ENCODE results near the gene WWOX.

Gene WWOX

DNA sequence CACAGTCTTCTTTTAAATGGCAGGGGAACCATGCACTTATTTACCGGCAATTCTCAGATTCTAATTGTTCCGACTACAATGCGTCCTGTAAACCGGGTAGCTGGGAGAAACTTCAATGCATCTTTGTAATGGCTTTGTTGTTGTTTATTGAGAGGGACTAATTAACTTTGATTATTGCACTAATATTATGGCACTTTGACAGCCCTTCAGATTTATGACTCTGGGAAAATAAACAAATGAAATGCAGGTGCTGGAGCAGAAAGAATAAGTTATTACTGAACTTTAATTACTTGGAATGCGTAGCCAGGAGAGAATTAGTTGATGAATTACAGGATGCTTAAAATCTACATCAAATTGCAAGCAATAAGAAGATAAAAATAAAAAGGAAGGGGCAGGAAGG, 77.0 kb downstream of the WWOX start:
- H3K4me1 ChIP-seq (ENCODE audit: control insufficient read depth, insufficient read depth, low read length), result no peaks in the 10 kb centered on the region

DNA sequence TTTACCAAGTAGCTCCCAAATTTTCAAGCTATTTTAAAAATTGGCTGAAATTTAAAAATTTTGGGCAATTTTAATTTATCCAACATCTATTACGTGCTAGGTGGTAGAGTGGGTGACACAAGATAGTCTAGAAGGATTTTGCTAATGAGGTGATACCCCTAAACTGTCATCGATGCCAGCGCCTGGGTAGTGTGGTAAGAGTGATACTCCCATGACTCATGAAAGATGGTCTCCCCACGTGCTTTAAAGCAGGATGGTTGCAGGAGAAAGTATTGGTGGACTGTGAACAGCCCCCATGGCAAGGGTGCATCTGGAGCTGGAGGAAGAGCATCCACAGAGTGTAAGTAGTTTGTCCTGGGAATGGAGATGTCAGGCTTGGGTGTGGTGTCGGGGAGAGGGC, 77.8 kb downstream of the WWOX start:
- H3K9ac ChIP-seq (ENCODE audit: low read depth, low read length), result no peak overlapping the region

More for the DNA sequence above, 77.0 kb downstream of the WWOX start:
- Histone ChIP-seq H3K9ac (ENCODE audit: low read depth, low read length) (no peak overlapping the region), H3K9me3 (ENCODE audit: control insufficient read depth, insufficient read depth, low read length) (no peaks in the 10 kb centered on the region), H3K27me3 (ENCODE audit: control insufficient read depth, insufficient read depth, low read length) (no peaks in the 10 kb centered on the region), H3K36me3 (ENCODE audit: control insufficient read depth, insufficient read depth, low read length) (no peaks in the 10 kb centered on the region), H3K27ac (ENCODE audit: low read depth, low read length) (no peak overlapping the region), H3K4me3 (ENCODE audit: low read depth, low read length) (no peak overlapping the region)

DNA sequence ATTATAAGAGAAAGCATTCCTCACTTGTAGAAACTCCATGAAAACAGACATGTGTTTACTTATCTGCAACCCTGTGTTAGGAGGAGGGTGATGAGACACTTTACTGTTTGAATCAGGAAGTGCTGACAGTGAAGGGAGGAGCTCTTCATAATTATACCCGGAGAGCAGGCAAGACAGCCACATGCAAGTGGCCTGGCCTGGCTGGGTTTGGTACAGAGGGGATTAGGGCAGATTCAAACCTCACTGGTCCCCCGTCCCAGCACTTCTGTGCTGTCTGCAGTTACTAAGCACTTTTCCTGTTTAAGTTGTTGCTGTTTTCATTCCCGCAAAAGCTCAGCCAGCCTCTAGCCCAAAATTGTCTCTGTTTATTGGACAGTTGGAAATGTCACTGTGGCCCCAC, 78.5 kb downstream of the WWOX start:
- no peaks in the 10 kb centered on the region for H3K36me3 ChIP-seq (ENCODE audit: control insufficient read depth, insufficient read depth, low read length)
- H3K27ac ChIP-seq (ENCODE audit: low read depth, low read length), result no peak overlapping the region
- no peaks in the 10 kb centered on the region for H3K27me3 ChIP-seq (ENCODE audit: control insufficient read depth, insufficient read depth, low read length)

More for the DNA sequence above, 77.8 kb downstream of the WWOX start:
- H3K27me3 ChIP-seq (ENCODE audit: control insufficient read depth, insufficient read depth, low read length), result no peaks in the 10 kb centered on the region
- no peak overlapping the region for H3K27ac ChIP-seq (ENCODE audit: low read depth, low read length)
- no peaks in the 10 kb centered on the region for H3K9me3 ChIP-seq (ENCODE audit: control insufficient read depth, insufficient read depth, low read length)
- no peaks in the 10 kb centered on the region for H3K4me1 ChIP-seq (ENCODE audit: control insufficient read depth, insufficient read depth, low read length)
- H3K4me3 ChIP-seq (ENCODE audit: low read depth, low read length), result no peak overlapping the region
- no peaks in the 10 kb centered on the region for H3K36me3 ChIP-seq (ENCODE audit: control insufficient read depth, insufficient read depth, low read length)

DNA sequence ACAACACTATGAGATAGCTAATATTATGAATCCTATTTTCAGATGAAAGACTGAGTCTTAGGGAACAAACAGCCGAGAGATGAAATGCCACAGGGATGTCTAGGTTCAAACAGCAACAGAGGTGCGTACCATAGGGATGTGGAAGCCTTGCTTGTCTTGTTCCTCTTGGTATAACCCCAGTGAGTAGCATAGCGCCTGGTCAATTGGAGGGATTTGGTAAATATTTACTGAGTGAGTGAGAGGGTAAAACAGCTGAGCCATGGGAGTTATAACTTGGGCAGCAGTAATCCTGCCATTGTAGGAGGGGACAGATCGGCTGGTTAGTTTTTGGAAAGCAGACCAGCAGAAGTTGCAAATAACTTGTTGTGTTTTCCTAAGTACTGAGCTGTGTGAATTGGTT, 80.2 kb downstream of the WWOX start:
- Histone ChIP-seq H3K36me3 (ENCODE audit: control insufficient read depth, insufficient read depth, low read length) (no peaks in the 10 kb centered on the region), H3K9me3 (ENCODE audit: control insufficient read depth, insufficient read depth, low read length) (no peaks in the 10 kb centered on the region), H3K4me3 (ENCODE audit: low read depth, low read length) (no peak overlapping the region), H3K27me3 (ENCODE audit: control insufficient read depth, insufficient read depth, low read length) (no peaks in the 10 kb centered on the region), H3K4me1 (ENCODE audit: control insufficient read depth, insufficient read depth, low read length) (no peaks in the 10 kb centered on the region), H3K27ac (ENCODE audit: low read depth, low read length) (no peak overlapping the region), H3K9ac (ENCODE audit: low read depth, low read length) (no peak overlapping the region)

More for the DNA sequence above, 78.5 kb downstream of the WWOX start:
- H3K9ac ChIP-seq (ENCODE audit: low read depth, low read length), result no peak overlapping the region
- H3K4me3 ChIP-seq (ENCODE audit: low read depth, low read length), result no peak overlapping the region
- H3K4me1 ChIP-seq (ENCODE audit: control insufficient read depth, insufficient read depth, low read length), result no peaks in the 10 kb centered on the region
- H3K9me3 ChIP-seq (ENCODE audit: control insufficient read depth, insufficient read depth, low read length), result no peaks in the 10 kb centered on the region

DNA sequence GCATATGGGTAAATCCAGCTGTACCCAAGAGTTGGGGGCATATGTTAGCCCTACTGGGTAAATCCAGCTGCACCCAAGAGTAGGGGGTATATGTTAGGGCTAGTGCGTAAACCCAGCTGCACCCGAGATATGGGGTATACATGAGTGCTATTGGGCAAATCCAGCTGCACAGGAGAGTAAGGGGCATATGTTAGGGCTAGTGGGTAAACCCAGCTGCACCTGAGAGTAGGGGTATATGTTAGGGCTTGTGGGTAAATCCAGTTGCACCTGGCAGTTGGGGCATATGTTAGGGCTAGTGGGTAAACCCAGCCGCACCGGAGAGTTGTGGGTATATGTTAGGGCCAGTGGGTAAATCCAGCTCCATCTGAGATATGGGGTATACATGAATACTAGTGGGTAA, 80.9 kb downstream of the WWOX start:
- H3K4me3 ChIP-seq (ENCODE audit: low read depth, low read length), result no peak overlapping the region
- no peaks in the 10 kb centered on the region for H3K4me1 ChIP-seq (ENCODE audit: control insufficient read depth, insufficient read depth, low read length)
- H3K36me3 ChIP-seq (ENCODE audit: control insufficient read depth, insufficient read depth, low read length), result no peaks in the 10 kb centered on the region
- H3K9me3 ChIP-seq (ENCODE audit: control insufficient read depth, insufficient read depth, low read length), result no peaks in the 10 kb centered on the region
- H3K27me3 ChIP-seq (ENCODE audit: control insufficient read depth, insufficient read depth, low read length), result no peaks in the 10 kb centered on the region
- no peak overlapping the region for H3K27ac ChIP-seq (ENCODE audit: low read depth, low read length)
- no peak overlapping the region for H3K9ac ChIP-seq (ENCODE audit: low read depth, low read length)

DNA sequence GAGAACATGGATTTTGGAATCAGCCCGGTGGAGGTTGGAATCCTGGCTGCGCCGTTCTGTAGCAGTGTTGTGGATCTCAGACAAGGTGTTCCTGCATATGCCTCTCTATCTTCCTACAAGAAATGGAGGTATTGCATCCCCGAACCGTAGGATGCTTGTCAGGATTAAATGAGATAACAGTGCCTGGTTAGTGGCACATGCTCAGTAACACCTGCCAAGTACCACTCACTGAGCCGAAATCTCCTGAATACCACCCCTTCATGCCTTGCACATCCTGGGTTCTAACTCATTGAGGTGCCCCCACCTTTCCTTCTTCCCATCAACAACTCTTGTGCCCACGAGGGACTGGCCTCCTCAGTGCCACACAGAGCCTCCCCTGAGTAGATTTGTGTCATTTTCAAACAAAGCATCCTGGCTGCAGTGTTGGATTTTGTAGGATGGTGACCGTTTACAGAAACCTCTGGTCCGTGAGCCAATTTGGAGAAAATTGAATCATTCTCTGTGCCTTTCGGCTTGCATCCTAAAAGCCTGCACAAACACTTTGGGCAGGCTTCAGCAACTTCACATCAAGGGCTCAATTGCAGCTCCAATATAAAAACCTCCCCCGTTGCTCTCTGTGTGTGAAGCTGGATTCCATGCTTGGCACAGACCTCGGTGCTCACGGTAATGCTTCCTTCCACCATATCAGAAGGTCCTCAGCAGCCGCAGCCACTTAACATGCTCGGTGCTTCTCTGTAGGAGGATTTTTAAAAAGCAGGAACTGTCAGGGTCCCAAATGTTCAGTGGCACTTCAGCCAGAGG, 84.2 kb downstream of the WWOX start:
- H3K36me3 ChIP-seq (ENCODE audit: control insufficient read depth, insufficient read depth, low read length), result no peaks in the 10 kb centered on the region
- H3K27me3 ChIP-seq (ENCODE audit: control insufficient read depth, insufficient read depth, low read length), result no peaks in the 10 kb centered on the region
- no peak overlapping the region for H3K9ac ChIP-seq (ENCODE audit: low read depth, low read length)
- no peaks in the 10 kb centered on the region for H3K4me1 ChIP-seq (ENCODE audit: control insufficient read depth, insufficient read depth, low read length)
- no peaks in the 10 kb centered on the region for H3K9me3 ChIP-seq (ENCODE audit: control insufficient read depth, insufficient read depth, low read length)
- no peak overlapping the region for H3K4me3 ChIP-seq (ENCODE audit: low read depth, low read length)
- no peak overlapping the region for H3K27ac ChIP-seq (ENCODE audit: low read depth, low read length)

DNA sequence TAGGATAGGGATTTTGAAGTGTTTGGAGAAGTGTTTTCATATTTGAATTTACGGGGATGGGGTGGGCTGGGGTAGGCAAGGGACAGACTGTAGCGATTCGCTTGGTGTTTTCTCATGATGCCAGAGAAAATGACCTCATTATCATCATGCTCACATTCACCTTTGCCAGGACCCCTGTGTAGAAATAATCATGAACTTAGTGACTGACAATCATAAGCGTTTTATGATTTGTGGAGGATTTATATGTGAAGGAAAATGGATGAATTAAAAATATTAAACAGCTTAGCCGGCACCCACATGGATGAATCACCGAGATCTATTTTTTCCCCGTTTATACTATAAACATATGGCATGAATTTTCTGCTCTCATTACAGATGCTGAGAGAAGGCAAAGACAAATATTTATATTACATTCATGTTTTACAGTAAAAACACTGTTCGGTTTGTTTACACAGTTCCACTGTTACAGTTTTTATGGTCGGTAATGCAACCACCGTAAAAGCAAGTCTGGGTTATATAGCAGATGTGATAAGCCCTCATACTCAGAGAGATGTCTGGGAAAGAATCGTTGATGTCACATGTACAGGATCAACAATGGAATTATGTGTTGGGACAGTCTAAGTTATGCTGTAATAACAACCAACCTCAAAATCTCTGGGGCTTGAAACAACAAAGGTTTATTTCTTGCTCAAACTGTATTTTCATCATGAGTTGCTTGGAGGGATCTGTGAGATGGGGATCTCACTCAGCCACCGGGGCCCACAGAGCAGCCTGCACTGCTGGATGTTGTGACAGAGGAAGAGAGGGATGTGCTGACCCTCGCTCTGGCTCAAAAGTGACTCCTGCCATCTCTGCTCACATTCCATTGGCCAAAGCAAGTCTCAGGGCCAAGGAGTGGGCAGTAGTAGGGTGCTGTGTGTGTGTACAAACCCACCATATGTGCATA, 85.1 kb downstream of the WWOX start:
- no peaks in the 10 kb centered on the region for H3K4me1 ChIP-seq (ENCODE audit: control insufficient read depth, insufficient read depth, low read length)
- H3K27ac ChIP-seq (ENCODE audit: low read depth, low read length), result no peak overlapping the region
- H3K27me3 ChIP-seq (ENCODE audit: control insufficient read depth, insufficient read depth, low read length), result no peaks in the 10 kb centered on the region
- no peaks in the 10 kb centered on the region for H3K36me3 ChIP-seq (ENCODE audit: control insufficient read depth, insufficient read depth, low read length)
- H3K9ac ChIP-seq (ENCODE audit: low read depth, low read length), result no peak overlapping the region
- no peak overlapping the region for H3K4me3 ChIP-seq (ENCODE audit: low read depth, low read length)
- no peaks in the 10 kb centered on the region for H3K9me3 ChIP-seq (ENCODE audit: control insufficient read depth, insufficient read depth, low read length)

DNA sequence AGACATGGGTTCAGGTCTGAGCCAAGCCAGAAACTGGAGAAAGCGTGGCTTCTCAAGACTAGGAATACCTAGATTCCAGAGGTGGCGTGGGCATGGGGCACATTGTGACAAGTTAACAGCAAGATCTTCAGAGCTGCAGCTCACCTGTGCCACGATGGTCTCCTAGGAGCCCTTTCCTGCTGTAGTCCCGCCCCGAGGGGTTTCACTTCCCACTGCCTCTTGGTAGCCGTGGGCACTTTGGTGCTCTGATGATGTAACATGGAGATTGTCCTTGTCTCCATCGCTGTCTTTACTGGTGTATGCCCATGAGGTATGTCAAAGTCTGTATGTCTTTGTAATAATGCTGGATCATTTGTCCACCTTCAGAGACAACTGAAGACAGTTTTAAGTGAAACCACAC, 89.7 kb downstream of the WWOX start:
- Histone ChIP-seq H3K9me3 (ENCODE audit: control insufficient read depth, insufficient read depth, low read length) (no peaks in the 10 kb centered on the region), H3K9ac (ENCODE audit: low read depth, low read length) (no peak overlapping the region), H3K4me3 (ENCODE audit: low read depth, low read length) (no peak overlapping the region), H3K27me3 (ENCODE audit: control insufficient read depth, insufficient read depth, low read length) (no peaks in the 10 kb centered on the region), H3K27ac (ENCODE audit: low read depth, low read length) (no peak overlapping the region), H3K36me3 (ENCODE audit: control insufficient read depth, insufficient read depth, low read length) (no peaks in the 10 kb centered on the region), H3K4me1 (ENCODE audit: control insufficient read depth, insufficient read depth, low read length) (no peaks in the 10 kb centered on the region)

DNA sequence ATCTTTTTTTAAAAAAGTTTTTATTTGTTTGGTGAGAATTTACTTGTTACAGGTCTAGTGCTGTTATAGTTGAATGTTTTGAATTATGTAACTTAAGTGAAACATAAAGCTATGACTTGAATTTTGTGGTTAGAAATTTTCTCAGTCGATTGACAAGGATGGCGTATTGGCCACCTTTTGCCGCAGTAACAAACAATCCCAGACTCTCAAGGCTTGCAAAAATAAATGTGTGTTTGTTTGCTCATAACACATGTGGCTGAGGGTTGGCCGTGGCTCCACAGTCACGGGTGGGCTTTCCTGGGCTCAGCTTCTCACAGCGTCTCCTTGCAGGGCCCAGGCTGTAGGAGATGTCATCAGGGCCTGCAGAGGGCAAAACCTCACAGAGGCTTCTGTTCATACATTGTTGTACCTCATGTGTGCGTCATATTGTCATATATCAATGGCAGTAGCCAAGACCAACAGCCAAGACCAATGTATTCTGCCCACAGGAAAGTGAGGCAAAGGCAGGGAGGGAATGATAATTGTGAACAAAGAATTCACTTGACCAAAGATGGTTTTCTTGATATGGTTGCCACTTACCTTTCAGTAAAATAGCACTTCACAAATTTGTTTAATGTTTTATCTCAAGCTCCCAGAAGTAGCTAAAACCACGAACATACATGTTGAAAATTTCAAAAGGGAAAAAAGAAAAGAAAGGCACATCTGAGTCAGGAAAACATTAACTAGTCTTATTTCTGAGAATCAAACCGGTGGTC, 93.5 kb downstream of the WWOX start:
- H3K4me1 ChIP-seq (ENCODE audit: control insufficient read depth, insufficient read depth, low read length), result no peaks in the 10 kb centered on the region; the same call in 1 of the 2 replicates

DNA sequence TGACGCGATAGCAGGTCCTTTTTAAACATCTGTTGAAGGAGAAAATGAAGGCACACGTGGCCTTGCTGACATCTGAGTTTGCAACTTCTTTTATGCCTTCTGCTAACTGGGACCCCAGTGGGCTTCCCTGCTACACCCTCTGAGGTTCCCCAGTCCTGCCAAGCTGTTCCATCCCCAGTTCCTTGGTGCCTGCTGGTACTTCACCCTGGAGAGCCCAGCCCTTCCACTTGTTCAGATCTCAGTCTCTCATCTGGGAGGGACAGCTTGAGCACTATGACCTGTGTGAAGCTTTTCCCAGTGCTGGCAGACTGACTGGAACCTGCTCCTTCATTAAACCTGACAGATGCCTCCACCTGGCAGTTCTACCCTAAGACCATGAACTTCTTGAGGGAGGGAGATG, 95.5 kb downstream of the WWOX start:
- H3K4me1 ChIP-seq (ENCODE audit: control insufficient read depth, insufficient read depth, low read length), result peaks cover 5% of the 10 kb centered on the region
- H3K27ac ChIP-seq (ENCODE audit: low read depth, low read length), result no peak overlapping the region
- H3K36me3 ChIP-seq (ENCODE audit: control insufficient read depth, insufficient read depth, low read length), result no peaks in the 10 kb centered on the region
- H3K9me3 ChIP-seq (ENCODE audit: control insufficient read depth, insufficient read depth, low read length), result no peaks in the 10 kb centered on the region
- no peak overlapping the region for H3K9ac ChIP-seq (ENCODE audit: low read depth, low read length)
- H3K4me3 ChIP-seq (ENCODE audit: low read depth, low read length), result no peak overlapping the region
- no peaks in the 10 kb centered on the region for H3K27me3 ChIP-seq (ENCODE audit: control insufficient read depth, insufficient read depth, low read length)

More for the DNA sequence above, 93.5 kb downstream of the WWOX start:
- no peaks in the 10 kb centered on the region for H3K27me3 ChIP-seq (ENCODE audit: control insufficient read depth, insufficient read depth, low read length)
- H3K9me3 ChIP-seq (ENCODE audit: control insufficient read depth, insufficient read depth, low read length), result no peaks in the 10 kb centered on the region
- no peak overlapping the region for H3K9ac ChIP-seq (ENCODE audit: low read depth, low read length)
- no peak overlapping the region for H3K27ac ChIP-seq (ENCODE audit: low read depth, low read length)
- H3K4me3 ChIP-seq (ENCODE audit: low read depth, low read length), result no peak overlapping the region
- no peaks in the 10 kb centered on the region for H3K36me3 ChIP-seq (ENCODE audit: control insufficient read depth, insufficient read depth, low read length)
